ENCODE results near the gene PDIA5.

- no peak for TF ChIP-seq CTCF (conservative IDR thresholded peaks at IDR 0.05; ENCODE audit: low read length)
- no peak for TF ChIP-seq EZH2phosphoT487 (IDR thresholded peaks at IDR 0.05; ENCODE audit: borderline replicate concordance, low read depth, low read length)
Measured at GRCh38 chr3:123194552-123194951, 127.7 kb downstream of the PDIA5 start.
